ENCODE results near the gene QKI. TPM values are rescaled to one million over a fixed set of nuclear protein-coding genes. Genes with fewer than 3 reads are reported as not detected.
"Not testable (repeated sequence)": the region's sequence is repeated elsewhere in the genome, so short reads cannot be mapped to it uniquely, and the experiment has no call there.

The QKI gene
- total and polyA plus RNA-seq, 2 donors (not counting 3 experiments of a cell fraction or from before 2014, with no cell fraction given): 178 to 232 TPM

- dilution Hi-C loops (cut with MboI; ENCODE audit: extremely low pct_ligation_motif_present, low sequenced_read_pairs) (no loop called here), intact Hi-C loops (cut with micrococcal nuclease) (no loop called here)
- Histone ChIP-seq H3K9me3 (replicated peaks; ENCODE audit: control insufficient read depth, insufficient read depth, low read length) (no peaks in the 10 kb centered on the region), H3K9ac (replicated peaks; ENCODE audit: extremely low read depth, insufficient read depth, low read length) (no peak overlapping the region), H2AFZ (ENCODE audit: low read depth, low read length) (no peak overlapping the region), H3K27me3 (ENCODE audit: control insufficient read depth in 2 of 2, insufficient read depth in 2 of 2, low read length in 2 of 2) (no peaks in the 10 kb centered on the region), H3K4me3 (replicated peaks in 1 of 3; ENCODE audit: insufficient read depth in 1 of 3, low read depth in 1 of 3, low read length in 3 of 3) (no peak overlapping the region), H3K9me1 (replicated peaks; ENCODE audit: control insufficient read depth, extremely low read depth, insufficient read depth, low read length) (no peaks in the 10 kb centered on the region), H3K4me1 (ENCODE audit: control insufficient read depth, extremely low read depth, insufficient read depth, low read length) (peaks cover 51% of the 10 kb centered on the region), H3K4me2 (ENCODE audit: insufficient read depth, low read length) (peak overlapping the region; percentile 12), H3K79me2 (ENCODE audit: control insufficient read depth, insufficient read depth, low read length) (peaks cover 98% of the 10 kb centered on the region), H3K27ac (ENCODE audit: insufficient read depth, low read depth, low read length) (no peak overlapping the region), H3K36me3 (ENCODE audit: control insufficient read depth in 2 of 2, extremely low read depth in 1 of 2, insufficient read depth in 2 of 2, low read length in 2 of 2) (no peaks in the 10 kb centered on the region), H4K20me1 (replicated peaks; ENCODE audit: control insufficient read depth, extremely low read depth, insufficient read depth, low read length) (peaks cover 44% of the 10 kb centered on the region)
- TF ChIP-seq FOS (IDR thresholded peaks at IDR 0.05; ENCODE audit: borderline replicate concordance, insufficient read depth, low read length) (no peak), JUN (IDR thresholded peaks at IDR 0.05; ENCODE audit: borderline replicate concordance, insufficient read depth, insufficient read length, low read depth) (no peak), POLR2AphosphoS5 (IDR thresholded peaks at IDR 0.05; ENCODE audit: insufficient read depth, low read depth, low read length) (no peak), CTCF (IDR thresholded peaks at IDR 0.05; ENCODE audit: extremely low read depth in 1 of 2, insufficient read depth in 1 of 2, low read depth in 1 of 2, low read length in 2 of 2) (no peak), POLR2A (IDR thresholded peaks at IDR 0.05; ENCODE audit: low read depth, low read length) (no peak), MYC (IDR thresholded peaks at IDR 0.05; ENCODE audit: low read depth, low read length) (no peak), EZH2 (IDR thresholded peaks at IDR 0.05; ENCODE audit: borderline replicate concordance, low read depth, low read length, severe bottlenecking) (no peak), GATA2 (IDR thresholded peaks at IDR 0.05; ENCODE audit: insufficient read depth, insufficient read length, low read depth, low read length) (no peak)
- TF ChIP-seq, protein P1, sequence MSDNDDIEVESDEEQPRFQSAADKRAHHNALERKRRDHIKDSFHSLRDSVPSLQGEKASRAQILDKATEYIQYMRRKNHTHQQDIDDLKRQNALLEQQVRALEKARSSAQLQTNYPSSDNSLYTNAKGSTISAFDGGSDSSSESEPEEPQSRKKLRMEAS (IDR thresholded peaks at IDR 0.05; ENCODE audit: insufficient read depth, insufficient read length): no peak
- CTCF ChIA-PET: interaction anchor here (0.5 kb wide), 1 partner anchor 171 kb away, joined by 4 read pairs; no protein-coding TSS in a partner anchor
- POLR2A ChIA-PET: no interaction called here
- DNase-seq (ENCODE audit: low read depth, low spot score): no peak
- no TSS peak for BruUV-seq (replicated peaks)
- no peak for FAIRE-seq
These were observed 17.8 kb downstream of the QKI start for GRCh38 chr6:163432300-163432699.

GRCh38 chr6:163433486-163433885 lies 19.0 kb downstream of the QKI start:
- intact Hi-C loops (cut with micrococcal nuclease); H3K27me3 ChIP-seq (ENCODE audit: control insufficient read depth in 2 of 2, insufficient read depth in 2 of 2, low read length in 2 of 2); POLR2A ChIA-PET; BruUV-seq (replicated peaks); H3K4me3 ChIP-seq (replicated peaks in 1 of 3; ENCODE audit: insufficient read depth in 1 of 3, low read depth in 1 of 3, low read length in 3 of 3); H3K27ac ChIP-seq (ENCODE audit: insufficient read depth, low read depth, low read length); DNase-seq (ENCODE audit: low read depth, low spot score); H2AFZ ChIP-seq (ENCODE audit: low read depth, low read length); H3K4me2 ChIP-seq (ENCODE audit: insufficient read depth, low read length); H3K9ac ChIP-seq (replicated peaks; ENCODE audit: extremely low read depth, insufficient read depth, low read length); H3K36me3 ChIP-seq (ENCODE audit: control insufficient read depth in 2 of 2, extremely low read depth in 1 of 2, insufficient read depth in 2 of 2, low read length in 2 of 2); FAIRE-seq; dilution Hi-C loops (cut with MboI; ENCODE audit: extremely low pct_ligation_motif_present, low sequenced_read_pairs); H3K9me3 ChIP-seq (replicated peaks; ENCODE audit: control insufficient read depth, insufficient read depth, low read length); H3K9me1 ChIP-seq (replicated peaks; ENCODE audit: control insufficient read depth, extremely low read depth, insufficient read depth, low read length): not testable (repeated sequence)
- CTCF ChIA-PET: interaction anchor here (1.3 to 1.6 kb wide), 2 partner anchors 14 to 29 kb away, joined by 3 read pairs; no protein-coding TSS in a partner anchor
- Histone ChIP-seq H3K79me2 (ENCODE audit: control insufficient read depth, insufficient read depth, low read length) (peaks cover 98% of the 10 kb centered on the region), H4K20me1 (replicated peaks; ENCODE audit: control insufficient read depth, extremely low read depth, insufficient read depth, low read length) (peaks cover 38% of the 10 kb centered on the region), H3K4me1 (ENCODE audit: control insufficient read depth, extremely low read depth, insufficient read depth, low read length) (peaks cover 46% of the 10 kb centered on the region)

Data from endothelial cell of umbilical vein (primary cell).